GM23338 (cell line): ENCODE data around the gene SCTR. TPM values are rescaled to one million over a fixed set of nuclear protein-coding genes. Genes with fewer than 3 reads are reported as not detected.

Source experiments
- ATAC-seq: fragments of 200-7000 bp; cut with Tn5 transposase; 3 replicates; pipeline ENCODE4 v1.9.1; 2020
- DNase-seq: peaks from one replicate; pipeline ENCODE4 v3.0.0-alpha.2; 2015; ENCODE audit warnings: low spot score
- H2AFZ ChIP-seq: fragments of 200-600 bp; sonication (generic); 2 replicates; pipeline ENCODE4 v1.8.0; 2016; ENCODE audit warnings: antibody characterized with exemption, mild to moderate bottlenecking, moderate library complexity
- H3F3A ChIP-seq: fragments of 200-600 bp; sonication (generic); replicated peaks from 2 replicates; pipeline ENCODE4 v1.8.0; 2017; ENCODE audit warnings: antibody characterized with exemption, mixed run types, low read depth
- H3K27ac ChIP-seq: fragments of 200-600 bp; sonication (generic); 2 replicates; pipeline ENCODE4 v1.6.1; 2016; ENCODE audit warnings: low read depth
- H3K27me3 ChIP-seq: fragments of 200-600 bp; sonication (generic); 2 replicates; pipeline ENCODE4 v1.8.0; 2016; ENCODE audit warnings: mild to moderate bottlenecking, mixed run types, moderate library complexity; ENCODE audit not compliant: insufficient read depth
- H3K36me3 ChIP-seq: fragments of 200-600 bp; sonication (generic); 2 replicates; pipeline ENCODE4 v1.8.0; 2016; ENCODE audit warnings: mild to moderate bottlenecking; ENCODE audit not compliant: insufficient read depth
- H3K4me1 ChIP-seq: fragments of 200-600 bp; sonication (generic); 2 replicates; pipeline ENCODE4 v1.8.0; 2016; ENCODE audit warnings: mild to moderate bottlenecking, moderate library complexity; ENCODE audit not compliant: insufficient read depth
- H3K4me2 ChIP-seq: fragments of 200-600 bp; sonication (generic); 2 replicates; pipeline ENCODE4 v1.7.1; 2017; ENCODE audit warnings: mixed run types
- H3K4me3 ChIP-seq: fragments of 200-600 bp; sonication (generic); 2 replicates; pipeline ENCODE4 v1.6.1; 2016; ENCODE audit warnings: mixed run types
- H3K79me2 ChIP-seq: fragments of 200-600 bp; sonication (generic); replicated peaks from 2 replicates; pipeline ENCODE4 v1.8.0; 2017; ENCODE audit warnings: mild to moderate bottlenecking; ENCODE audit not compliant: insufficient read depth
- H3K9me2 ChIP-seq: fragments of 200-600 bp; sonication (generic); 2 replicates; pipeline ENCODE4 v1.8.0; 2017; ENCODE audit not compliant: insufficient read depth
- H4K20me1 ChIP-seq: fragments of 200-600 bp; sonication (generic); replicated peaks from 2 replicates; pipeline ENCODE4 v1.8.0; 2017; ENCODE audit warnings: mild to moderate bottlenecking; ENCODE audit not compliant: insufficient read depth
- H3K27ac Mint-ChIP-seq: 2 replicates; pipeline ENCODE4 v1.8.0; 2020; ENCODE audit warnings: inconsistent platforms, mild to moderate bottlenecking, moderate library complexity, mixed read lengths
- H3K27me3 Mint-ChIP-seq: 3 replicates; pipeline ENCODE4 v1.8.0; 2022; ENCODE audit warnings: low read depth, mild to moderate bottlenecking, moderate library complexity, mixed read lengths, inconsistent platforms; ENCODE audit not compliant: insufficient read depth, poor library complexity
- H3K36me3 Mint-ChIP-seq: 3 replicates; pipeline ENCODE4 v1.8.0; 2021; ENCODE audit warnings: low read depth, mild to moderate bottlenecking, inconsistent platforms, moderate library complexity, mixed read lengths
- H3K4me1 Mint-ChIP-seq: 3 replicates; pipeline ENCODE4 v1.8.0; 2020; ENCODE audit warnings: mild to moderate bottlenecking, inconsistent platforms, mixed read lengths
- H3K4me3 Mint-ChIP-seq: 3 replicates; pipeline ENCODE4 v1.8.0; 2021; ENCODE audit warnings: moderate library complexity, mild to moderate bottlenecking, inconsistent platforms, mixed read lengths
- H3K9me3 Mint-ChIP-seq: 3 replicates; pipeline ENCODE4 v1.8.0; 2020; ENCODE audit warnings: moderate library complexity, mild to moderate bottlenecking, inconsistent platforms, mixed read lengths
- CREB1 ChIP-seq: fragments of 250-450 bp; sonication (Bioruptor Pico); IDR thresholded peaks from 2 replicates; pipeline ENCODE4 v1.5.0; 2020; ENCODE audit warnings: low read depth, mild to moderate bottlenecking, moderate library complexity
- EZH2 ChIP-seq: fragments of 200-600 bp; sonication (generic); IDR thresholded peaks from one replicate; pipeline ENCODE4 v1.8.0; 2017; ENCODE audit warnings: antibody characterized with exemption, mild to moderate bottlenecking, low read depth; ENCODE audit not compliant: unreplicated experiment
- EZH2phosphoT487 ChIP-seq: fragments of 200-600 bp; sonication (generic); IDR thresholded peaks from one replicate; pipeline ENCODE4 v1.8.1; 2018; ENCODE audit warnings: antibody characterized with exemption; ENCODE audit not compliant: unreplicated experiment
- JUNB ChIP-seq: IDR thresholded peaks from one replicate; pipeline ENCODE4 v1.6.1; 2016; ENCODE audit warnings: antibody characterized with exemption; ENCODE audit not compliant: unreplicated experiment
- NANOG ChIP-seq: IDR thresholded peaks from 2 replicates; pipeline ENCODE4 v1.6.1; 2016; ENCODE audit warnings: antibody characterized with exemption, borderline replicate concordance
- POLR2AphosphoS5 ChIP-seq: IDR thresholded peaks from 2 replicates; pipeline ENCODE4 v1.6.1; 2016; ENCODE audit warnings: antibody characterized with exemption, low read depth
- STAT1 ChIP-seq: IDR thresholded peaks from one replicate; pipeline ENCODE4 v1.6.1; 2016; ENCODE audit warnings: antibody characterized with exemption; ENCODE audit not compliant: unreplicated experiment
- ZNF114 ChIP-seq: fragments of 250-450 bp; sonication (Bioruptor Pico); IDR thresholded peaks from 2 replicates; pipeline ENCODE4 v1.5.0; 2020; ENCODE audit warnings: mild to moderate bottlenecking, moderate library complexity
- ZNF331 ChIP-seq: fragments of 250-450 bp; sonication (Bioruptor Pico); IDR thresholded peaks from 2 replicates; pipeline ENCODE4 v1.5.0; 2020; ENCODE audit warnings: low read depth, mild to moderate bottlenecking, moderate library complexity
- polyA plus RNA-seq: library from polyadenylated mRNA; unstranded; fragments of >200 nt; fragmentation: Nextera tagmentation; extraction: Ambion mirVana; gene quantifications from 2 replicates; pipeline ENCODE4 v1.2.1, GENCODE V29; 2016
- total RNA-seq: library from RNA; depleted of rRNA; stranded (reverse); fragments of >200 nt; shearing (Covaris generic); gene quantifications from 2 replicates; pipeline ENCODE4 v1.2.3, GENCODE V29; 2014
- TF ChIP-seq, protein P1 (sequence below): IDR thresholded peaks from one replicate; pipeline ENCODE4 v1.6.1; 2018; ENCODE audit warnings: antibody characterized with exemption; ENCODE audit not compliant: unreplicated experiment
- TF ChIP-seq, protein P2 (sequence below), 2 experiments: fragments of 200-600 bp in 1 of 2; sonication (generic) in 1 of 2; conservative IDR thresholded peaks; 2 replicates each; pipeline versions ENCODE4 v1.5.1 to v1.6.1; 2016 to 2017; ENCODE audit warnings: antibody characterized with exemption in 2 of 2, low read depth in 2 of 2, mild to moderate bottlenecking in 2 of 2, moderate library complexity in 1 of 2
- TF ChIP-seq, protein P3 (sequence below): IDR thresholded peaks from 2 replicates; pipeline ENCODE4 v1.6.1; 2016; ENCODE audit warnings: antibody characterized with exemption
- TF ChIP-seq, protein P4 (sequence below): fragments of 250-450 bp; sonication (Bioruptor Pico); IDR thresholded peaks from 2 replicates; pipeline ENCODE4 v1.5.0; 2020; ENCODE audit warnings: mild to moderate bottlenecking, moderate library complexity

SCTR gene
- total and polyA plus RNA-seq, 2 experiments from 2014 or later = not detected

DNA sequence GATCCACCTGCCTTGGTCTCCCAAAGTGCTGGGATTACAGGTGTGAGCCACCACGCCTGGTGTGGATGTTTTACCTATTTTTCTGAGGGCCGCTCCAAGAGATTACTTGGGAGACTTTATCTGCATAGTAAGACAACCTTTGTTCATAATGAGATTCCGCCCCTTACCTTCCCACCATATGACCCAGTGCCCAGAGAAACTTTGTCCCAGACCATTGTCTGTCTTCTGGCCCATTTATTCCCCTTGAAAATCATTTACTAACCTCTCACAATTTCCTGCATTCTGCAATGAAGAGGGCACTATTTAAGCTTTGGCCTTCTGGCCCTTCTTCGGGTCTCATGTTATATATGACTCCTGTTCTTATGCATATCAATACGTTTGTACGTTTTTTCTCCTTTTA is 106.4 kb downstream of the SCTR start:
- Histone ChIP-seq H3K79me2 (no peaks in the 10 kb centered on the region), H3K4me1 (no peaks in the 10 kb centered on the region), H3K27me3 (no peaks in the 10 kb centered on the region), H3K36me3 (no peaks in the 10 kb centered on the region), H3F3A (no peaks in the 10 kb centered on the region), H3K9me2 (no peaks in the 10 kb centered on the region), H3K4me2 (no peak overlapping the region), H3K4me3 (no peak overlapping the region), H3K27ac (no peak overlapping the region), H2AFZ (no peak overlapping the region), H4K20me1 (no peaks in the 10 kb centered on the region)
- no peaks in the 10 kb centered on the region for H3K27me3 Mint-ChIP-seq
- peaks cover 8% of the 10 kb centered on the region; the same call in 1 of the 3 replicates for H3K36me3 Mint-ChIP-seq
- H3K9me3 Mint-ChIP-seq = peaks cover 29% of the 10 kb centered on the region
- ATAC-seq (no peak), DNase-seq (no peak)
- no peak overlapping the region for H3K27ac Mint-ChIP-seq
- no peak overlapping the region for H3K4me3 Mint-ChIP-seq
- TF ChIP-seq, protein P1, sequence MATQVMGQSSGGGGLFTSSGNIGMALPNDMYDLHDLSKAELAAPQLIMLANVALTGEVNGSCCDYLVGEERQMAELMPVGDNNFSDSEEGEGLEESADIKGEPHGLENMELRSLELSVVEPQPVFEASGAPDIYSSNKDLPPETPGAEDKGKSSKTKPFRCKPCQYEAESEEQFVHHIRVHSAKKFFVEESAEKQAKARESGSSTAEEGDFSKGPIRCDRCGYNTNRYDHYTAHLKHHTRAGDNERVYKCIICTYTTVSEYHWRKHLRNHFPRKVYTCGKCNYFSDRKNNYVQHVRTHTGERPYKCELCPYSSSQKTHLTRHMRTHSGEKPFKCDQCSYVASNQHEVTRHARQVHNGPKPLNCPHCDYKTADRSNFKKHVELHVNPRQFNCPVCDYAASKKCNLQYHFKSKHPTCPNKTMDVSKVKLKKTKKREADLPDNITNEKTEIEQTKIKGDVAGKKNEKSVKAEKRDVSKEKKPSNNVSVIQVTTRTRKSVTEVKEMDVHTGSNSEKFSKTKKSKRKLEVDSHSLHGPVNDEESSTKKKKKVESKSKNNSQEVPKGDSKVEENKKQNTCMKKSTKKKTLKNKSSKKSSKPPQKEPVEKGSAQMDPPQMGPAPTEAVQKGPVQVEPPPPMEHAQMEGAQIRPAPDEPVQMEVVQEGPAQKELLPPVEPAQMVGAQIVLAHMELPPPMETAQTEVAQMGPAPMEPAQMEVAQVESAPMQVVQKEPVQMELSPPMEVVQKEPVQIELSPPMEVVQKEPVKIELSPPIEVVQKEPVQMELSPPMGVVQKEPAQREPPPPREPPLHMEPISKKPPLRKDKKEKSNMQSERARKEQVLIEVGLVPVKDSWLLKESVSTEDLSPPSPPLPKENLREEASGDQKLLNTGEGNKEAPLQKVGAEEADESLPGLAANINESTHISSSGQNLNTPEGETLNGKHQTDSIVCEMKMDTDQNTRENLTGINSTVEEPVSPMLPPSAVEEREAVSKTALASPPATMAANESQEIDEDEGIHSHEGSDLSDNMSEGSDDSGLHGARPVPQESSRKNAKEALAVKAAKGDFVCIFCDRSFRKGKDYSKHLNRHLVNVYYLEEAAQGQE = no peak
- no peak for TF ChIP-seq CREB1 (CRISPR knock-in tag)
- no peak for TF ChIP-seq POLR2AphosphoS5
- no peak for TF ChIP-seq JUNB
- no peak for TF ChIP-seq EZH2phosphoT487
- TF ChIP-seq ZNF331 (CRISPR knock-in tag) = no peak
- TF ChIP-seq, protein P2, sequence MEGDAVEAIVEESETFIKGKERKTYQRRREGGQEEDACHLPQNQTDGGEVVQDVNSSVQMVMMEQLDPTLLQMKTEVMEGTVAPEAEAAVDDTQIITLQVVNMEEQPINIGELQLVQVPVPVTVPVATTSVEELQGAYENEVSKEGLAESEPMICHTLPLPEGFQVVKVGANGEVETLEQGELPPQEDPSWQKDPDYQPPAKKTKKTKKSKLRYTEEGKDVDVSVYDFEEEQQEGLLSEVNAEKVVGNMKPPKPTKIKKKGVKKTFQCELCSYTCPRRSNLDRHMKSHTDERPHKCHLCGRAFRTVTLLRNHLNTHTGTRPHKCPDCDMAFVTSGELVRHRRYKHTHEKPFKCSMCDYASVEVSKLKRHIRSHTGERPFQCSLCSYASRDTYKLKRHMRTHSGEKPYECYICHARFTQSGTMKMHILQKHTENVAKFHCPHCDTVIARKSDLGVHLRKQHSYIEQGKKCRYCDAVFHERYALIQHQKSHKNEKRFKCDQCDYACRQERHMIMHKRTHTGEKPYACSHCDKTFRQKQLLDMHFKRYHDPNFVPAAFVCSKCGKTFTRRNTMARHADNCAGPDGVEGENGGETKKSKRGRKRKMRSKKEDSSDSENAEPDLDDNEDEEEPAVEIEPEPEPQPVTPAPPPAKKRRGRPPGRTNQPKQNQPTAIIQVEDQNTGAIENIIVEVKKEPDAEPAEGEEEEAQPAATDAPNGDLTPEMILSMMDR (conservative IDR thresholded peaks at IDR 0.05; ENCODE audit: low read depth in 2 of 2) = no peak
- TF ChIP-seq NANOG = no peak
- TF ChIP-seq, protein P3, sequence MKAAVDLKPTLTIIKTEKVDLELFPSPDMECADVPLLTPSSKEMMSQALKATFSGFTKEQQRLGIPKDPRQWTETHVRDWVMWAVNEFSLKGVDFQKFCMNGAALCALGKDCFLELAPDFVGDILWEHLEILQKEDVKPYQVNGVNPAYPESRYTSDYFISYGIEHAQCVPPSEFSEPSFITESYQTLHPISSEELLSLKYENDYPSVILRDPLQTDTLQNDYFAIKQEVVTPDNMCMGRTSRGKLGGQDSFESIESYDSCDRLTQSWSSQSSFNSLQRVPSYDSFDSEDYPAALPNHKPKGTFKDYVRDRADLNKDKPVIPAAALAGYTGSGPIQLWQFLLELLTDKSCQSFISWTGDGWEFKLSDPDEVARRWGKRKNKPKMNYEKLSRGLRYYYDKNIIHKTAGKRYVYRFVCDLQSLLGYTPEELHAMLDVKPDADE = no peak
- no peak for TF ChIP-seq EZH2
- no peak for TF ChIP-seq ZNF114 (CRISPR knock-in tag)
- TF ChIP-seq, protein P4, sequence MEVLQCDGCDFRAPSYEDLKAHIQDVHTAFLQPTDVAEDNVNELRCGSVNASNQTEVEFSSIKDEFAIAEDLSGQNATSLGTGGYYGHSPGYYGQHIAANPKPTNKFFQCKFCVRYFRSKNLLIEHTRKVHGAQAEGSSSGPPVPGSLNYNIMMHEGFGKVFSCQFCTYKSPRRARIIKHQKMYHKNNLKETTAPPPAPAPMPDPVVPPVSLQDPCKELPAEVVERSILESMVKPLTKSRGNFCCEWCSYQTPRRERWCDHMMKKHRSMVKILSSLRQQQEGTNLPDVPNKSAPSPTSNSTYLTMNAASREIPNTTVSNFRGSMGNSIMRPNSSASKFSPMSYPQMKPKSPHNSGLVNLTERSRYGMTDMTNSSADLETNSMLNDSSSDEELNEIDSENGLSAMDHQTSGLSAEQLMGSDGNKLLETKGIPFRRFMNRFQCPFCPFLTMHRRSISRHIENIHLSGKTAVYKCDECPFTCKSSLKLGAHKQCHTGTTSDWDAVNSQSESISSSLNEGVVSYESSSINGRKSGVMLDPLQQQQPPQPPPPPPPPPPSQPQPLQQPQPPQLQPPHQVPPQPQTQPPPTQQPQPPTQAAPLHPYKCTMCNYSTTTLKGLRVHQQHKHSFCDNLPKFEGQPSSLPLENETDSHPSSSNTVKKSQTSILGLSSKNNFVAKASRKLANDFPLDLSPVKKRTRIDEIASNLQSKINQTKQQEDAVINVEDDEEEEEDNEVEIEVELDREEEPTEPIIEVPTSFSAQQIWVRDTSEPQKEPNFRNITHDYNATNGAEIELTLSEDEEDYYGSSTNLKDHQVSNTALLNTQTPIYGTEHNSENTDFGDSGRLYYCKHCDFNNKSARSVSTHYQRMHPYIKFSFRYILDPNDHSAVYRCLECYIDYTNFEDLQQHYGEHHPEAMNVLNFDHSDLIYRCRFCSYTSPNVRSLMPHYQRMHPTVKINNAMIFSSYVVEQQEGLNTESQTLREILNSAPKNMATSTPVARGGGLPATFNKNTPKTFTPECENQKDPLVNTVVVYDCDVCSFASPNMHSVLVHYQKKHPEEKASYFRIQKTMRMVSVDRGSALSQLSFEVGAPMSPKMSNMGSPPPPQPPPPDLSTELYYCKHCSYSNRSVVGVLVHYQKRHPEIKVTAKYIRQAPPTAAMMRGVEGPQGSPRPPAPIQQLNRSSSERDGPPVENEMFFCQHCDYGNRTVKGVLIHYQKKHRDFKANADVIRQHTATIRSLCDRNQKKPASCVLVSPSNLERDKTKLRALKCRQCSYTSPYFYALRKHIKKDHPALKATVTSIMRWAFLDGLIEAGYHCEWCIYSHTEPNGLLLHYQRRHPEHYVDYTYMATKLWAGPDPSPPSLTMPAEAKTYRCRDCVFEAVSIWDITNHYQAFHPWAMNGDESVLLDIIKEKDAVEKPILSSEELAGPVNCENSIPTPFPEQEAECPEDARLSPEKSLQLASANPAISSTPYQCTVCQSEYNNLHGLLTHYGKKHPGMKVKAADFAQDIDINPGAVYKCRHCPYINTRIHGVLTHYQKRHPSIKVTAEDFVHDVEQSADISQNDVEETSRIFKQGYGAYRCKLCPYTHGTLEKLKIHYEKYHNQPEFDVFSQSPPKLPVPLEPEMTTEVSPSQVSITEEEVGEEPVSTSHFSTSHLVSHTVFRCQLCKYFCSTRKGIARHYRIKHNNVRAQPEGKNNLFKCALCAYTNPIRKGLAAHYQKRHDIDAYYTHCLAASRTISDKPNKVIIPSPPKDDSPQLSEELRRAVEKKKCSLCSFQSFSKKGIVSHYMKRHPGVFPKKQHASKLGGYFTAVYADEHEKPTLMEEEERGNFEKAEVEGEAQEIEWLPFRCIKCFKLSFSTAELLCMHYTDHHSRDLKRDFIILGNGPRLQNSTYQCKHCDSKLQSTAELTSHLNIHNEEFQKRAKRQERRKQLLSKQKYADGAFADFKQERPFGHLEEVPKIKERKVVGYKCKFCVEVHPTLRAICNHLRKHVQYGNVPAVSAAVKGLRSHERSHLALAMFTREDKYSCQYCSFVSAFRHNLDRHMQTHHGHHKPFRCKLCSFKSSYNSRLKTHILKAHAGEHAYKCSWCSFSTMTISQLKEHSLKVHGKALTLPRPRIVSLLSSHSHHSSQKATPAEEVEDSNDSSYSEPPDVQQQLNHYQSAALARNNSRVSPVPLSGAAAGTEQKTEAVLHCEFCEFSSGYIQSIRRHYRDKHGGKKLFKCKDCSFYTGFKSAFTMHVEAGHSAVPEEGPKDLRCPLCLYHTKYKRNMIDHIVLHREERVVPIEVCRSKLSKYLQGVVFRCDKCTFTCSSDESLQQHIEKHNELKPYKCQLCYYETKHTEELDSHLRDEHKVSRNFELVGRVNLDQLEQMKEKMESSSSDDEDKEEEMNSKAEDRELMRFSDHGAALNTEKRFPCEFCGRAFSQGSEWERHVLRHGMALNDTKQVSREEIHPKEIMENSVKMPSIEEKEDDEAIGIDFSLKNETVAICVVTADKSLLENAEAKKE = no peak
- TF ChIP-seq STAT1 = no peak
- peaks cover 6% of the 10 kb centered on the region; the same call in 2 of the 3 replicates for H3K4me1 Mint-ChIP-seq
